Ovary (tissue), 3 donors: ENCODE results near the gene CREB3L1.

Experiments
- POLR2A ChIP-seq: fragments of 450-650 bp; IDR thresholded peaks from one replicate; pipeline ENCODE4 v1.6.1; 2017; ENCODE audit warnings: antibody characterized with exemption, mild to moderate bottlenecking, moderate library complexity
- TF ChIP-seq, protein P1 (sequence below), 3 donors: fragments of 450-650 bp in 2 of 3; fragments of 200-600 bp in 1 of 3; IDR thresholded peaks; one replicate each; pipeline versions ENCODE4 v1.5.1 to v1.8.0; 2016 to 2022; ENCODE audit warnings: antibody characterized with exemption in 3 of 3, mild to moderate bottlenecking in 1 of 3
- donor health status: DM: no; HTN: no; CAD: no.

DNA sequence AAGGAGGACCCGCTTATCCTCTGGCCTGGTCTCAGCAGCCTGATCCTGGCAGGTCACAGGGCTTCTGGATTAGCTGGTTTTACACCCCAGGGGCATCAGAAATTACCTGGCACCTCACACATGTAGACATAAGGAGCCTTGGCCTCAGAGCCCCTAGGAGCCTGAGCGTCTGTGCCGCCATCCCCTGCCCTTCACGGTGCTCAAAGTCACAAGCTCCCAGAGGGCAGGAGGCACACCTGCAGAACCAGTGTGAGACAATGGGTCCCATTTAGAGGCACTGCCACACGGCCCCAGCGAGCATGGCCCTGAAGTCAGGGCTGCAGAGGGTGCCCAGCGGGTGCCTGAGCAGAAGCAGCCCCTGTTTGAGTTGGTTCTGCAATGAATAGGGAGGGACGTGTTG, 73.7 kb downstream of the CREB3L1 start:
- TF ChIP-seq, protein P1, sequence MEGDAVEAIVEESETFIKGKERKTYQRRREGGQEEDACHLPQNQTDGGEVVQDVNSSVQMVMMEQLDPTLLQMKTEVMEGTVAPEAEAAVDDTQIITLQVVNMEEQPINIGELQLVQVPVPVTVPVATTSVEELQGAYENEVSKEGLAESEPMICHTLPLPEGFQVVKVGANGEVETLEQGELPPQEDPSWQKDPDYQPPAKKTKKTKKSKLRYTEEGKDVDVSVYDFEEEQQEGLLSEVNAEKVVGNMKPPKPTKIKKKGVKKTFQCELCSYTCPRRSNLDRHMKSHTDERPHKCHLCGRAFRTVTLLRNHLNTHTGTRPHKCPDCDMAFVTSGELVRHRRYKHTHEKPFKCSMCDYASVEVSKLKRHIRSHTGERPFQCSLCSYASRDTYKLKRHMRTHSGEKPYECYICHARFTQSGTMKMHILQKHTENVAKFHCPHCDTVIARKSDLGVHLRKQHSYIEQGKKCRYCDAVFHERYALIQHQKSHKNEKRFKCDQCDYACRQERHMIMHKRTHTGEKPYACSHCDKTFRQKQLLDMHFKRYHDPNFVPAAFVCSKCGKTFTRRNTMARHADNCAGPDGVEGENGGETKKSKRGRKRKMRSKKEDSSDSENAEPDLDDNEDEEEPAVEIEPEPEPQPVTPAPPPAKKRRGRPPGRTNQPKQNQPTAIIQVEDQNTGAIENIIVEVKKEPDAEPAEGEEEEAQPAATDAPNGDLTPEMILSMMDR (IDR thresholded peaks at IDR 0.05) = no peak
- no peak for TF ChIP-seq POLR2A
